HG03135 (cell line): ENCODE results near the gene TEKT5.

Source experiments
- ATAC-seq: cut with Tn5 transposase; IDR thresholded peaks from one replicate; pipeline ENCODE4 v1.9.1; 2021; ENCODE audit warnings: mild to moderate bottlenecking, moderate library complexity; ENCODE audit not compliant: unreplicated experiment

TEKT5 gene

DNA sequence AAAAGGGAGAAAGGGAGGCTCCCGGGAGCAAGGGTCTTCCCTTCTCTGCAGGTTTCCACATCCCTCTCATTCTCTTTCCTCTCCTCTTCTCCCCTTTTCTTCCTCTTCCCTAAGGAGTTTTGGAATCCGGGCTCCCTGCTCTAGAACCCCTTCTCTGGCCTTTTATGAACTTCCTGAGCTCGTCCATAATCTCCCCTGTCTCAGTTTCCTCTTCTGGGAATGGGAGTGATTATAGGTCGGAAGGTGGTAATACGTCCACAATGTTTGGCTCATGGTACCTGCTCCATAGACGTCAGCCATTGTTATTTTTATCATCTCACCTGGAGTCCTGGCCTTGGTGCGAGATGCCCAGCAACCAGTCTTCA is 113.9 kb downstream of the TEKT5 start:
- no peak for ATAC-seq

- no peak for ATAC-seq
Measured at GRCh38 chr16:10579965-10580882, 114.5 kb downstream of the TEKT5 start, which contains the start of gene EMP2. EMP2 (minus strand) TSS chr16:10580598; CDS start chr16:10547617, 32,981 bp downstream.

DNA sequence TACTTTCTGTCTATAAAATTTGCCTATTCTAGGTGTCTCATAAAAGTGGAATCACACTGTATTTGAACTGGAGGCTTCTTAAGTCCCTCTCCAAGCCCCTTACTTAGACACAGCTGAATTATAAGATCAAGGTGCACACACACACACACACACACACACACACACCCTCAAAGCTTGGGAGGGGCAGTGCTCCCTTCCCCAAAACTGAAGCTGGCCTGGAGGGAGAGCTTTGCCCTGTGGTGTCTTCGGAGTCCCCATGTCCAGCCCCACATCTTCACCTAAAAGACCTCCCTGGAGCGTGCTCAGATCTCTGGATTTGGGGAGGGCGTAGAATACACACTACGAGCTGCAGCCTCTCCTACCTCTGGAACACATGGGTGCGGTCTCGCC is 115.2 kb downstream of the TEKT5 start:
- no peak for ATAC-seq

DNA sequence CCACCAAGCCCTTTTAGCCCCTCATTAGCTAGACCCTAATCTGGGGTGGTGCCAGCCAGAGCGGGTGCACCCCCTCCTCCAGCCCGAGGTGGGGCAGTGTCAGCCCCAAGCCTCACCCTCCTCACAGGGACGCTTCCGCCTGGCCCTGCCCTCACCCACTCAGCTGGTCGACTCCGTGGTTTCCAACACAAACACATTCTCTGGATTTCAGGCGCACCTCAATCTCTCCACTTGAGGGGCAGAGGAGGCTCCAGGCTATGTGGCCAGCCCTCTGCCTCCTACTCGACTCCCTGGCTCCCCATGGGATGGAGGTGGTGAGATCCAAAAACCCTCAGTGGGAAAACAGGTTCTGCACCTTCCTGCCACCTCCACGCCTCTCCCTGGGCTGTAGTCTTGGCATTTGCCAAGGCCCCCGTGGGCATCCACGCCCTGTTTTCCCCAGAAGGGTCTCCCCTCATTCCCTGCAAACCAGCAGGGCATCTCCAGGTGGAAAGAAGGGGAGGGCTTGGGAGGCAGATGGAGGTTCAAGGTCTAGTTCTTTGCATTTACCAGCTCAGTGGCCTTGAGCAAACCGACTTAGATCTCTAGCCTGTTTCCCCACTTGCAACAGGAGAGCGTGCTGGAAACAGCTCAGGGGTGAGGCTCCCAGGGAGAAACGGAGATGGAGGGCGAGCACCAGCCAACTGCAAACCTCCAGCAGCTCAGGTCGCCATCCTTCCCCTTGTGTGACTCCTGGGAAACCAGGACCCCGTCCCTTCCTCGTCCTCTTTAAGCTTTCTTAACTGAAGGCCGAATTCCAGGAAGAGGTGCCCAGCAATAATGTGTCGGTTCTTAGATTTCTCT is 116.0 kb downstream of the TEKT5 start:
- ATAC-seq: no peak
